GM21423 (cell line): ENCODE results near the gene HS6ST1.

Source experiments
- ATAC-seq: cut with Tn5 transposase; IDR thresholded peaks from one replicate; pipeline ENCODE4 v1.9.1; 2021; ENCODE audit warnings: mild to moderate bottlenecking, moderate library complexity; ENCODE audit not compliant: unreplicated experiment

HS6ST1 gene

DNA sequence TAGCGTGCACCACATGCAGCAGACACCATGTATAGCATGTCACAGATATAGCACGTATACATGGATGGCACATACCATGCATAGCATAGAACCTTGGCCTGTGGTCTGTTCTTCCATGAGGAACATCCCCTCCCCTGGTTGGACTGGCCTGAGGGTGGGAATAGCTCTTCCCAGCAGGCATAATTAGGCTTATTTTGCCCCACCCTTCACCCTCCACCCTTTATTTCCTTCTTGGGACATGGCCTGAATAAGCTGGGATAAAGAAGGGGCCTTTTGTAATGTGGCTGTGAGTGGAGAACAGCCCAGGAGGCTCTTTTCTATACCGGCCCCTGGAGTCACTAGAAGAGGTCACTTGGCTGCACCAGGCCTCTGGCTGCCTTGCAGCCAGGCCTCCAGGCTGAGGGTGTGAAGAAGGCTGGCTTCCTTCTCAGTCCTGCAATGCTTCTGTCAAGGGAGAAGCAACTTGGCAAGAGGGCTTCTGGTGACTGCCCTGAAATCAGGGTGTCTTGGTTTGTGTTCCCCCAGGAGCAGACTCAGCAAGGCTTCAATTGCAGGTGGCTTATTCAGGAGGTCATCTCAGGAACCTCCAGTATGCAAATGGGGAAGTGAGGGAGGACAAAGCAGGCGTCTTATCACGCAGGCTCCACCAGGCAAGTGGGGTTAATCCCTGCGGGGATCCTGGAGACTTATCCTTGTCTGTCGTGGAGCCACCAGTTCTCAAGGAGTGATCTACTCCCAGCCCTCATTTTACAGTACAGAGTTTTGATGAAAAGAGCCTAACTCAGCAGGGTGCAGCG, 68.2 kb downstream of the HS6ST1 start:
- no peak for ATAC-seq

DNA sequence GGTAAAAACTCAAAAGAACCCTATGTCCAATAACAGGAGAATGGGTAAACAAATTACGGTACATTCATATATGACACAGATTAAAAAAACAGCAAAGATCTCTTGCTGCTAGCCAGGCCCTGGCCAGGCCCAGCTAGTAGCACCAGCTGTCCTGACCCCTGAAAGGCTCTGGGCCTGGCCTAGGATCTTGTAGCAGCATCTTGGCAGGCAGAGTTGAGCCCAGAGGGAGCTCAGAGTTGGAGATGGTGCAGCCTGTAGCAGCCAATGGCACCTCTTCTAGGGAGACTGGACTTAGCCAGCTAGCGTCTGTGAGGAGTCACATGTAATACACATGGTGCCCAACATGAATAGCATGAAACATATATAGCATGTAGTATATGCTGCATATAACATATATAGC, 69.1 kb downstream of the HS6ST1 start:
- ATAC-seq = no peak

DNA sequence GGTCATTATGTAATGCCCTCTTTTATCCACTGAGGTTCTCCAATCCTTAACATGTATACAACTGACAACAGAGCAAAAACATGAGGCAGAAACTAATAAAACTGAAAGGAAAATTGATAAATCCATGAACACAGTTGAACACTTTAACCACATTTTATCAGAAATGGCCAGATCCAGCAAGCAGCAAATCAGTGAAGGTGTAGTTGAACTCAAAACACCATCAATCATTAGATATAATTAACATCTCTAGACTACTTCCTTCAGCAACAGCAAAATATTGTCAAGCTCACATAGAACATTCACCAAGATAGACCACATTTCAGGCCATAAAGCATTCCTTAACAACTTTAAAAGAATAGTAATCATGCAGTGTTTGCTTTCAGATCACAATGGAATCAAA, 72.9 kb downstream of the HS6ST1 start:
- no peak for ATAC-seq

DNA sequence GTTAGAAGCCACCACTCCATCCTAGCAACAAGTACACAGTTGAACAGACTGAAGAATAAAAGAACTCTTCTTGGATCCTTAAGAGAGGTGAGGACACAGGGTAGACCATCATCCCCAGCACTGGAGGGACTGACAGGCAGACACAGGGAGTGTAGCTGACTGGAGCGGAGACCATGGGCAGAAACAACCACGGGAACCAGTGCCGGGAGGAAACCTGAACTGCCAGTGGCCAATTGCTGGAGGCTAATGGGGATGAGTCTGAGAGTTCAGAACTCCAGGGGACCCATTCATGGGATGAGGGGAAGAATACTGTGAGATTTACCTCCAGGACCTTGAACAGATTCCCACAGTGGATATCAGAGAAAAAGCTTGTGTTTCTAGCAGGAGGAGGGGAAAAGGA, 76.8 kb downstream of the HS6ST1 start:
- no peak for ATAC-seq

DNA sequence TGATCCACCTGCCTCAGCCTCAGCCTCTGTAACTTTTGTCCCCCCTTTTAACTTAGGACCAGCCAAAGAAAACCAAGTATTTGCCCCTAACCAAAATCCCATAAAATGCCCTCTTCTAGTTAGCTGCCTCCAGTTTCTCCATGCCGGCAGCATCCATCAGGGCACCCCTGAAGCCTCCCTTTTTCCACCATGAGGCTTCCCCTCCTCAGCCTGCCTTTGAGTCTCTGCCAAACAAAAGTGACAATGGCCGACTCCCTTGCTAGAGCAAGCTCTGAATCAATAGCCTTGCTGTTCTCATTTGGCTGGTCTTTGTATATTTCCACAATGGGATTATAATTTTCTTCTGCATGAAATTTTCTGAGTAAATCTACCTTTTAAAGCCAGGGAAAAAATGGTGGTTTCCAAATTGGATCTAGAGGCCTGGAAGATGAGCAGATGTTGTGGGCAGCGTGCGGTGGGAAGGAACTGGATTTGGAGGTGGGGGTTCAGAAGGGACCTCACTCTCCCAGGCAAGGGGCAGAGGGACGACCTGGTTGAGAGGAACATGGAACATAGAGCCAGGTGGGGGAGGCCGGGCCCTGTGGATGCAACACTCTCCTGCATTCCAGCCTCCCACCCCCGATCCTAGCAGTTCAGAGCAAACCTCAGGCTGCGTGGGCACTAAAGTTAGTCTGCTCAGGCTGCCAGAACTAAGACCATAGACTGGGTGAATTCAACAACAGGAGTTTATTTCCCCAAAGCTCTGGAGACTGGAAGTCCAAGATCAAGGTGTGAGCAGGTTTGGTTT, 80.6 kb downstream of the HS6ST1 start:
- ATAC-seq = no peak

DNA sequence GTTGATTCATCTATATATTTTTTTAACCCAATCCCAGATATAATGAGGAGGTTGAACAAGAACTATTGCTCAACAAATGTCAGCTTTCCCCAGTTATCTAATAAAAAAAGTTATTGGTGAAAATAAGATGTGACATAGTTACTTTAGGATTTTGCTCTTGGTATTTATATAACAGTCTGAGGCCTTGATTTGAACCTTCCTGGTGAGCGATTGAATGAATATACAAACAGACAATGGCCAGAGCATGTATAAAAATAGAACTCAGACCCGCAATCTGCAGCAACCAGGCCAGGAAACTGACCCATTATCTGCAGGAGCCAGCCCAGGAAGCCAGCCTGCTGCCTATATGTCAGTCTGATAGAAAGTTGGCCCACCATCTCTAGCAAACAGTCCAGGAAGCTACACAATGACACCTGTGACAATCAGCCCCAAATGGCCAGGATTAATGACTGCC, 81.6 kb downstream of the HS6ST1 start:
- no peak for ATAC-seq

DNA sequence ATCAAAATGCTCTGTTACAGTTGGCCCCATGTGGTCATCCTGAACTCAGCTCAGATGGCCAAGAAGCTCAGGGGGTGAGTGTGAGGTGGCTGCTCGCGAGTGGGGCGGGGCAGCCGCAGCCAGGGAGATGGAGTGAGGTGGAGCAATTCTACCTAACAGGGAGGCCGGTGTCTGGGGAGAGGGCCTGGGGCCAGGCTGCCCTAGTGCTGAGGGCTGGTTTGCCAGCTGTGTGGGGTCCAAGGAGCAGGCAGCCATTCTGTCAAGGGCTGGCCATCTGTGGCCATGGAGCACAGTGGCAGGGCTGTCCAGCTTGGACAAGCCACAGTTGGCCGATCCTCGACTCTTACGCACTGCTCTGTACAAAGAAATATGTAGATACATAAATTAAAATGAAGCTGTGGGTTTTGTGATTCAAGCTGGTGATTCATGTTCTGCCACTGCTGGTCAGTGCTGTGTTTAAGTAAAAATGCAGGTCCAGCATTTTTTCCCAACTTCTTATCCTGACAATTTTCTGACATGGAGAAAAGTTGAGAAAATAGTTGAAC, 82.1 kb downstream of the HS6ST1 start:
- ATAC-seq = no peak

DNA sequence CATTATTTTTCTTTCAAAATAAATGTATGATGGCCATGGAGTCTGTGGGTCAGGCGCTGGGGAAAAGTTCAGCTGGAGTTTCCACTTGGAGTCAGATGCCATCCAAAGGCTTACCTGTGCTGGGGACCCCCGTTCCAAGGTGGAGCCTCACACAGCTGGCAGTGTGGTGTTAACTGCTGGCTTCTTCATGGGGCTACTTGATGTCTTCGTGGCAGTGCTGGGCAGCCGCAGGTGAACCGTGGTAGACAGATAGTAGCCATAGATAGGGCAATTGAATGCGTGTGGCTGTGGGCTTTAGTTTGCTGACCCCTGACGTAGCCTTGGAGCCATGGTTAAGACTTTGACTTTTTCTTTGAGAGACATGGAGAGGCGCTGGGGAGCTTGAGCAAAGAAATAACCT, 83.1 kb downstream of the HS6ST1 start:
- no peak for ATAC-seq

DNA sequence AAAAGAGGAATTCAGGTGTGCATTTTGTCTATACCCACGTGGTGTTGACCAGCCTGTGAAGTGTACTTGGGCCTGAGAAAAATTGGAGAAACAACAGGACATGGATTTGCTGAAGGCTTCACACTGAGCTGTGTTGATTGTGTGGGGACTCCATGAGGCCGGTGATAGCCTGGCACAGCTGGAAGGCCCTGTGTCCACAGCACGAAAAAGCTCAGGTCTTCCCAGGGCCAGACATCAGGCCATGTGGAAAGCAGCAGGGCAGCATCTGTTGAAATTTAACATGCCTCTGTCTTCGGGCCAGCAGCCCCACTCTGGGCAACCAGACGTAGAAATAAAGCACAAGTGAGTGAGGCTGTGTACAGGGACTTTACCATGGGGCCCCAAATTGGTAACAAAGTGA, 84.1 kb downstream of the HS6ST1 start:
- ATAC-seq = no peak

DNA sequence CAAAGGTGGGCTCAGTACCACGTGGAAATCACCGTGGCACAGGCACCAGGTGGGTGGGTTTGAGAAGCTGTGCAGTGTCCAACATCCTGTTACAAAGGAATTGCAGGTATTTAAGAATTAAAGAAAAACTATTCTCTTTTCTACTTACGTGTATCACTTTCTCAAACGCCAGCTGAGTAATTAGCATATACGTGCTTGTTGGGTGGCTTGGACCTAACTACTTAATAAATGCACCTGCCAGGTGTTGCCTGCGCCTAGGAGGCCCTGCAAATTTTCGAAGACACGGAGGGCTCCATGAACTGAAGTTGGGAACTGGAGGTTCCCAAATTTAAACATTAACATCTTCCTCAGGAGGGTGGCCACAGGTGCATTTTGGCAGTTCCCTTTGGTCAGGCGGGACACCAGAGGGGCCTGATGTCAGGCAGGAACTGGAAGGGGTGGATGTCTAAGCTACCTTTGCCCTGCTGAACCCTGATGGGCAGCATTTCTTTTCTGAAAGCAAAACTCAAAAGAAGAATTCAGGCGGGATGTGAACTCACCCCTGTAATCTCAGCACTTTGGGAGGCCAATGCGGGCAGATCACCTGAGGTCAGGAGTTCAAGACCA, 84.8 kb downstream of the HS6ST1 start:
- ATAC-seq = no peak

DNA sequence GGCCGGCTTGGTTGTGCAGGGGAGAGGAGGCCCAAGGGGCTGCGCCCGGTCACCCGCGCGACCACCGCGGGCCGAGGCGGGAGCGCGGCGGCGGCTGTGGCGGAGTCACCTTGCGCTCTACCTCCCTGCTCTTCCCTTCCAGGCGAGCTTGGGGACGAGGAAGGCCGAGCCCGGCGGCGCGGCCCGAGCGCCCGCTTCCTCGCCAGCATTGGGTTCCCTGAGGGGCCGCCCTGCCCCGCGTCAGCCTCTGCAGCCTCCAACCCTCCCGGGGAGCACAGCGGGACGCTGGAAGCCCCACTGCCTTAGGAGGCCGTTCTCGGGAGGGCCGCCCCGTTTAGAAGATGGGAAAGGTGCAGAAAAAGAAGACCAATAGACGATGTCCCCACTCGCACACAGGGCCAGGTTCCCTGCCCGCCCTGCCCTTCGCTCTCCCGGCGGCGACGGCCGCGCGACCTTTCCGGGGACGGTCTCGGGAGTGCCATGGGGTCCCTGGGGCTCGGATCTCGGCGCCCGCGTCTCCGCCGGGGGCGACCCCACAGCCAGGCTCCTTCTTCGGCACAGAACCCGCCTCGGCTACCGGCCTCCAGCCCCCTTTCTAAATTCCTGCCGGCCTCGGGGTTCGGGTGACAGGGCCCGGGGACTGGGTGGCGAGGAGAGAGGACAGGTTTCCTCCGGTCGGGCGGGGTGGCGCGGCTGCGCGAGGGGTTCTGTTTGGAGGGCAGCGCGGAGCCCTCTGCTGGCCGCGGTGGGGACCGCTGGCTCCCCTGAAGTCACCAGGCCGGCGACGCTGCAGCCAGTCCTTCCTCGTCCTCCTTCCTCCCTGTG, 85.5 kb downstream of the HS6ST1 start:
- peak; percentile 98 for ATAC-seq

DNA sequence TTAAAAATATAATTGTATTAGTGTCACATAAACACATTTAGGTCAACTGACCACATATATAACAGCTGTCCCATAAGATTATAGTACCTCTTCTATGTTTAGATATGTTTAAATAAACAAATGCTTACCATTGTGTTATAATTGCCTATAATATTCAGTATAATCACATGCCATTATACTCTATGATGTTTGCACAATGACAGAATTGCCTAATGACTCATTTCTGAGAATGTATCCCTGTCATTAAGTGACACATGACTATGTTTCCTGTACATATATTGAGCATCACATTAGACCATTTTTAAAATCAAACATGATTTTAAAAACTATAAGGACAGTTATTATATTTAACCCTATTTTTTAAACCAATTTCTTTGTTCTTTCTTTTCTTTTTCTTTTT, 89.8 kb downstream of the HS6ST1 start:
- ATAC-seq = no peak

DNA sequence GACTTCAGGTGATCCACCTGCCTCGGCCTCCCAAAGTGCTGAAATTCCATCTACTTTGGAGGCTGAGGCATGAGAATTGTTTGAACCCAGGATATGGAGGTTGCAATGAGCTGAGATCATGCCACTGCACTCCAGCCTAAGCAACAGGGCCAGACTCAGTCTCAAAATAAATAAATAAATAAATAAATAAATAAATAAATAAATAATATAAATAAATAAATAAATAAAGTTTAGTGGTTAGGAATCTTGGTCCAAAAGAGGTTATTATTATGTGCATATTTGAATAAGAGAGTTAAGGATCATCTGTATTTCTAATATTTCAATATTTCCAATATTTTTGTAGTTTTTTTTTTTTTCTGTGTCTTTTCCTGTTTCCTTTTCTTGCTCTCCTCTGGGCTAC, 90.8 kb downstream of the HS6ST1 start:
- ATAC-seq = no peak

DNA sequence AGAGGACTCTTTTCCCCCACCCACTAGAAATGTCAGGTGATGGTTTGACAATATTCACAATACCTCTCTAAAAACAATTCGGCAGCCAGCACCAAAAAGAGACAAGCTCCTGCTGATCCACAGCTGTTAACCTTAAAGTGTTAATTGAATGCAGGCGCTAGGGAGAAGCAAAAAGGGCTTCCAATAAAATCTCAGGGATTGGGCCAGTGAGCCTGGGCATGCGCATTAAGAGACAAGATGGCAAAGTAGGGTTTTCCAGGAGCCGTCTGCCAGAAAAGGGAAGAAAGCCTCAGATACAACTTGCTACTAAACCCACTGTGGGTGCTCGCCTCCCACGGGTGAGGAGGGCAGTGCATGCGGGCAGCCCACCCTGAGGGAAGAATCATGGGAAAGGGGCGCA, 98.8 kb downstream of the HS6ST1 start:
- no peak for ATAC-seq

DNA sequence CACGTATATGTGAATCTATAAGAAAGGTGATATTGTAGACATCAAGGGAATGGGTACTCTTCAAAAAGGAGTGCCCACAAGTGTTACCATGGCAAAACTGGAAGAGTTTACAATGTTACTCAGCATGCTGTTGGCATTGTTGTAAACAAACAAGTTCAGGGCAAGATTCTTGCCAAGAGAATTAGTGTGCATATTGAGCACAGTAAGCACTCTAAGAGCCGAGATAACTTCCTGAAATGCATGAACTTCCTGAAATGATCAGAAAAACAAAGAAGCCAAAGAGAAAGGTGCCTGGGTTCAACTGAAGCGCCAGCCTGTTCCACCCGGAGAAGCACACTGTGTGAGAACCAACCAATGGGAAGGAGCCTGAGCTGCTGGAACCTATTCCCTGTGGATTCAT, 101.0 kb downstream of the HS6ST1 start:
- ATAC-seq = no peak

DNA sequence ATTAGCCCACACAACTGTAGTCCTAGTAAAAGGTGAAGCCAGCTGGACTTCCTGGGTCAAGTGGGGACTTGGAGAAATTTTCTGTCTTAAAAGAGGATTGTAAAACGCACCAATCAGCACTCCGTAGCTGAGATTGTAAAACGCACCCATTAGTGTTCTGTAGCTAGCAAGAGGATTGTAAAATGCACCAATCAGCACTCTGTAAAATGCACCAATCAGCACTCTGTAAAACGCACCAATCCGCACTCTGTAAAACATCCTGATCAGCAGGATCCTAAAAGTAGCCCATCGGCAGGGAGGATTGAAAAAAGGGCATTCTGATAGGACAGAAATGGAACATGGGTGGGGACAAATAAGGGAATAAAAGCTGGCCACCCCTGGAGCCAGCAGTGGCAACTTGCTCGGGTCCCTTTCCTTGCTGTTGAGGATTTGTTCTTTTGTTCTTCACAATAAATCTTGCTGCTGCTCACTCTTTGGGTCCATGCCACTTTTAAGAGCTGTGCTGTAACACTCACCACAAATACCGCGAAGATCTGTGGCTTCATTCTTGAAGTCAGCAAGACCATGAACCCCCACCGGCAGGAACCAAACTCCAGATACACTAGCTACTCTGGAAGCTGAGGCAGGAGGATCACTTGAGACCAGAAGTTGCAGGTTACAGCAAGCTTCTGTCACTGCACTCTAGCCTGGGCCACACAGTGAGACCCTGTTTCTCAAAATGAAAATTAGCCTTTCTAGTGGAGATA, 102.6 kb downstream of the HS6ST1 start:
- ATAC-seq = no peak
